Kidney (tissue), 14 donors: ENCODE data around the gene EFHD1. TPM values are rescaled to one million over a fixed set of nuclear protein-coding genes. Genes with fewer than 3 reads are reported as not detected.

Experiments used
- DNase-seq, 5 donors: peaks; one replicate each; pipeline ENCODE4 v3.0.0-alpha.2; 2013 to 2020
- FAIRE-seq: peaks from 2 replicates; lab custom pipeline; 2012; peaks lifted over from hg19 to GRCh38; lab: Jason Lieb, UNC
- H3K27ac ChIP-seq, 2 donors: one replicate each; pipeline ENCODE4 v1.7.0; 2013; ENCODE audit warnings: low read depth in 2 of 2, low read length in 2 of 2, inconsistent platforms in 1 of 2
- H3K27me3 ChIP-seq: one replicate; pipeline ENCODE4 v1.7.1; 2013; ENCODE audit warnings: low read length, inconsistent platforms; ENCODE audit not compliant: control insufficient read depth, insufficient read depth
- H3K36me3 ChIP-seq, 3 donors: one replicate each; pipeline versions ENCODE4 v1.7.0 to v1.7.1; 2013; ENCODE audit warnings: low read length in 3 of 3, control low read depth in 1 of 3, inconsistent platforms in 1 of 3; ENCODE audit not compliant: insufficient read depth in 3 of 3, control insufficient read depth in 2 of 3
- H3K4me1 ChIP-seq, 3 donors: one replicate each; pipeline versions ENCODE4 v1.7.0 to v1.7.1; 2013; ENCODE audit warnings: low read length in 3 of 3, inconsistent platforms in 1 of 3, low read depth in 1 of 3; ENCODE audit not compliant: control insufficient read depth in 2 of 3, insufficient read depth in 2 of 3
- H3K4me3 ChIP-seq, 3 donors: one replicate each; pipeline versions ENCODE4 v1.7.0 to v1.8.1; 2013; ENCODE audit warnings: low read length in 3 of 3, control low read depth in 1 of 3, inconsistent platforms in 1 of 3
- H3K9ac ChIP-seq, 3 donors: one replicate each; pipeline versions ENCODE4 v1.7.0 to v1.7.1; 2013; ENCODE audit warnings: low read length in 3 of 3, control low read depth in 1 of 3, inconsistent platforms in 1 of 3
- H3K9me3 ChIP-seq, 3 donors: one replicate each; pipeline versions ENCODE4 v1.7.0 to v1.7.1; 2013; ENCODE audit warnings: low read length in 3 of 3, control low read depth in 1 of 3, inconsistent platforms in 1 of 3; ENCODE audit not compliant: control insufficient read depth in 2 of 3, insufficient read depth in 1 of 3
- CTCF ChIP-seq: IDR thresholded peaks from 3 replicates; pipeline ENCODE4 v1.5.1; 2012; ENCODE audit warnings: mild to moderate bottlenecking, moderate library complexity, borderline replicate concordance; ENCODE audit not compliant: insufficient read depth; ENCODE audit errors: extremely low read depth
- intact Hi-C: fragments of 100-400 bp; cut with DNase I; formaldehyde crosslinking; loops from one replicate; pipeline ENCODE4 v1.11.1; 2022
- polyA plus RNA-seq: library from polyadenylated mRNA; stranded (reverse); fragments of 350-450 nt; fragmentation: Illumina TruSeq; extraction: RNeasy Lipid Tissue Mini Kit (QIAGEN cat#74804); gene quantifications from one replicate; pipeline ENCODE4 v1.2.3, GENCODE V29; 2014; ENCODE audit warnings: low read depth, low replicate concordance; ENCODE audit not compliant: insufficient read depth
- total RNA-seq: library from RNA; stranded (reverse); fragmentation: NEBNext Ultra II Directional; extraction: Animal tissue kit (Norgen Biotek cat#: 25700); gene quantifications from one replicate; pipeline ENCODE4 v1.2.1, GENCODE V29; 2021
- donor health status: control.
- donor health status: control.
- donor health status: control.
- donor health status: control.
- donor health status: control.
- donor health status: DM: yes; HTN: yes; CAD: no.
- donor health status: Normal renal cell carcinoma (clear cell type).

The EFHD1 gene
- total and polyA plus RNA-seq, 2 donors from 2014 or later: 129 to 280 TPM

- intact Hi-C loops: no loop called here
- no peak overlapping the region for H3K27ac ChIP-seq
These were observed 87.9 kb downstream of the EFHD1 start for GRCh38 chr2:232721261-232721660.

GRCh38 chr2:232721882-232722281 is 88.5 kb downstream of the EFHD1 start:
- TF ChIP-seq CTCF: no peak
- H3K36me3 ChIP-seq: peaks cover 4 to 6% (median 5%) of the 10 kb centered on the region in 3 donors
- H3K4me1 ChIP-seq: no peaks in the 10 kb centered on the region
- no peak overlapping the region for H3K9ac ChIP-seq
- H3K27me3 ChIP-seq: no peaks in the 10 kb centered on the region
- no peaks in the 10 kb centered on the region for H3K9me3 ChIP-seq
- intact Hi-C loops: no loop called here
- DNase-seq (no peak), FAIRE-seq (no peak)
- H3K27ac ChIP-seq: no peak overlapping the region
- no peak overlapping the region for H3K4me3 ChIP-seq

More at GRCh38 chr2:232721261-232721660, 87.9 kb downstream of the EFHD1 start:
- Histone ChIP-seq H3K4me3 (no peak overlapping the region), H3K9me3 (no peaks in the 10 kb centered on the region), H3K27me3 (no peaks in the 10 kb centered on the region), H3K36me3 (peaks cover 4 to 6% (median 5%) of the 10 kb centered on the region in 3 donors), H3K4me1 (no peaks in the 10 kb centered on the region), H3K9ac (no peak overlapping the region)
- FAIRE-seq (no peak), DNase-seq (no peak)
- no peak for TF ChIP-seq CTCF

GRCh38 chr2:232723027-232723426 is 89.6 kb downstream of the EFHD1 start:
- no peaks in the 10 kb centered on the region for H3K27me3 ChIP-seq
- no peak overlapping the region for H3K4me3 ChIP-seq
- FAIRE-seq (no peak), DNase-seq (no peak)
- H3K9me3 ChIP-seq: no peaks in the 10 kb centered on the region
- no peak overlapping the region for H3K27ac ChIP-seq
- no peak for TF ChIP-seq CTCF
- H3K9ac ChIP-seq: no peak overlapping the region
- peaks cover 4 to 7% (median 6%) of the 10 kb centered on the region in 3 donors for H3K36me3 ChIP-seq
- intact Hi-C loops: no loop called here
- H3K4me1 ChIP-seq: no peaks in the 10 kb centered on the region

- no peak overlapping the region for H3K4me3 ChIP-seq
- H3K9ac ChIP-seq: no peak overlapping the region
- DNase-seq (no peak), FAIRE-seq (no peak)
- intact Hi-C loops: no loop called here
- H3K27ac ChIP-seq: no peak overlapping the region
- H3K9me3 ChIP-seq: no peaks in the 10 kb centered on the region
- H3K4me1 ChIP-seq: no peaks in the 10 kb centered on the region
- peaks cover 2 to 17% (median 7%) of the 10 kb centered on the region in 3 donors for H3K36me3 ChIP-seq
- TF ChIP-seq CTCF: no peak
- H3K27me3 ChIP-seq: no peaks in the 10 kb centered on the region
These were observed 95.4 kb downstream of the EFHD1 start for GRCh38 chr2:232728785-232729184.
